HepG2 (cell line): ENCODE data around the gene TBC1D24. TPM values are rescaled to one million over a fixed set of nuclear protein-coding genes. Genes with fewer than 3 reads are reported as not detected.

Source experiments
- NR2F1 ChIP-seq, 2 experiments: fragments of 450-650 bp in 1 of 2; formaldehyde crosslinking in 1 of 2; IDR thresholded peaks; 2 replicates each; pipeline versions ENCODE4 v1.5.0 to v1.6.1; 2016 to 2020; ENCODE audit warnings: mild to moderate bottlenecking in 1 of 2, missing compliant biosample characterization in 1 of 2, missing genetic modification reagents in 1 of 2, moderate library complexity in 1 of 2
- SYNCRIP ChIP-seq: fragments of 200-400 bp; formaldehyde crosslinking; IDR thresholded peaks from 2 replicates; pipeline ENCODE4 v1.6.1; 2018; ENCODE audit warnings: mild to moderate bottlenecking, low read depth, low read length; ENCODE audit not compliant: insufficient read depth
- ZNF20 ChIP-seq: sonication (generic); formaldehyde crosslinking; IDR thresholded peaks from 2 replicates; pipeline ENCODE4 v1.4.0; 2020; ENCODE audit warnings: mild to moderate bottlenecking, moderate library complexity, missing genetic modification reagents
- ZNF354B ChIP-seq: sonication (generic); formaldehyde crosslinking; IDR thresholded peaks from 2 replicates; pipeline ENCODE4 v1.8.0; 2022; ENCODE audit warnings: mild to moderate bottlenecking, missing genetic modification reagents
- ZNF468 ChIP-seq: sonication (generic); formaldehyde crosslinking; IDR thresholded peaks from 2 replicates; pipeline ENCODE4 v1.8.0; 2022; ENCODE audit warnings: mild to moderate bottlenecking, moderate library complexity, missing genetic modification reagents
- ZNF543 ChIP-seq: sonication (generic); formaldehyde crosslinking; IDR thresholded peaks from 2 replicates; pipeline ENCODE4 v1.4.0; 2020; ENCODE audit warnings: mild to moderate bottlenecking, missing genetic modification reagents
- polyA plus RNA-seq, 8 experiments: library from polyadenylated mRNA; depleted of rRNA in 3 of 8; stranded (reverse) in 7 of 8; unstranded in 1 of 8; fragments of >200 nt; fragmentation: Illumina TruSeq in 4 of 8; extraction: Trizol in 4 of 8; gene quantifications; 2 replicates each; pipeline versions ENCODE4 v1.2.1 to v1.2.3, GENCODE V29; 2011 to 2016; ENCODE audit warnings: low read depth in 4 of 8, missing spikeins in 1 of 8, mixed read lengths in 1 of 8; ENCODE audit not compliant: insufficient read depth in 1 of 8
- total RNA-seq, 5 experiments: library from RNA; depleted of rRNA; stranded (reverse); fragments of >200 nt; fragmentation: Illumina TruSeq; extraction: Trizol; gene quantifications; 2 replicates each; pipeline ENCODE4 v1.2.3, GENCODE V29; 2016; ENCODE audit warnings: low read depth in 1 of 5
- TF ChIP-seq, protein P1 (sequence below): sonication (generic); formaldehyde crosslinking; IDR thresholded peaks from 2 replicates; pipeline ENCODE4 v1.5.0; 2020; ENCODE audit warnings: mild to moderate bottlenecking, missing genetic modification reagents, borderline replicate concordance
- TF ChIP-seq, protein P2 (sequence below): sonication (generic); formaldehyde crosslinking; IDR thresholded peaks from 2 replicates; pipeline ENCODE4 v1.5.1; 2020; ENCODE audit warnings: missing genetic modification reagents, mild to moderate bottlenecking, borderline replicate concordance
- TF ChIP-seq, protein P3 (sequence below): sonication (generic); formaldehyde crosslinking; IDR thresholded peaks from 2 replicates; pipeline ENCODE4 v1.4.0; 2020; ENCODE audit warnings: missing genetic modification reagents, mild to moderate bottlenecking, borderline replicate concordance
- TF ChIP-seq, protein P4 (sequence below): sonication (generic); formaldehyde crosslinking; IDR thresholded peaks from 2 replicates; pipeline ENCODE4 v1.5.0; 2020; ENCODE audit warnings: missing genetic modification reagents, mild to moderate bottlenecking, borderline replicate concordance
- TF ChIP-seq, protein P5 (sequence below): sonication (generic); formaldehyde crosslinking; IDR thresholded peaks from 2 replicates; pipeline ENCODE4 v1.4.0; 2020; ENCODE audit warnings: missing genetic modification reagents

TBC1D24 gene
- total and polyA plus RNA-seq, 2 of the 13 experiments (the other 11 are each of a cell fraction or from before 2014, with no cell fraction given): 7.7 to 13.7 TPM

DNA sequence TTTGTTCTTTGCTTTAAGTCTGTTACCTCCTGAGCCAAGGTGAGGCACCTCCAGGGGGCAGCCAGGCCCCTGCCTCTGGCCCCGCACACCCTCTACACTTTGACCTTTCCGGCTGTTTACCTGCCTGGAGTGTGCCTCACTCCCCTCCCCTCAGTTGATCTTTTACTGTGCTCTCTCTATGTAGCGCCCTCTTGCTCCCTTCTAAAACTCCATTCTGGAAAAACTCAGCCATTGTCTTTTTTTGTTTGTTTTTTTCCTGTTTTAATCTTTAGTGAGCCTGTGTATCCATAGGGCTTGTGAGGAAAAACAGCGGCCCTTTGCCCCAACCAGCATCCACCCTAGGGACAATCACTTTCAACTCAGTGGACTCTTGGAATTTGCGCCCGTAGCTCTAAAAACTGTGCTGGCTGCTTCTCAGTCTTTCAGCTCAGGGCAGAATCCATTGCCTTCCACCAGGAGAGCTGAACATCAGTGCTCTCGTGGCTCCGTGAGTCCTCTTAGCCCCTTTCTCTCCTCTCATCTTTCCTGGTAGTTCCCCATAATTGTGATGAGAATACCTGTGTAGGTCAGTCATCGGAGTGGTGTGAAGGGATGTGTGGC is 49.5 kb downstream of the TBC1D24 start (continued):
- TF ChIP-seq, protein P1, sequence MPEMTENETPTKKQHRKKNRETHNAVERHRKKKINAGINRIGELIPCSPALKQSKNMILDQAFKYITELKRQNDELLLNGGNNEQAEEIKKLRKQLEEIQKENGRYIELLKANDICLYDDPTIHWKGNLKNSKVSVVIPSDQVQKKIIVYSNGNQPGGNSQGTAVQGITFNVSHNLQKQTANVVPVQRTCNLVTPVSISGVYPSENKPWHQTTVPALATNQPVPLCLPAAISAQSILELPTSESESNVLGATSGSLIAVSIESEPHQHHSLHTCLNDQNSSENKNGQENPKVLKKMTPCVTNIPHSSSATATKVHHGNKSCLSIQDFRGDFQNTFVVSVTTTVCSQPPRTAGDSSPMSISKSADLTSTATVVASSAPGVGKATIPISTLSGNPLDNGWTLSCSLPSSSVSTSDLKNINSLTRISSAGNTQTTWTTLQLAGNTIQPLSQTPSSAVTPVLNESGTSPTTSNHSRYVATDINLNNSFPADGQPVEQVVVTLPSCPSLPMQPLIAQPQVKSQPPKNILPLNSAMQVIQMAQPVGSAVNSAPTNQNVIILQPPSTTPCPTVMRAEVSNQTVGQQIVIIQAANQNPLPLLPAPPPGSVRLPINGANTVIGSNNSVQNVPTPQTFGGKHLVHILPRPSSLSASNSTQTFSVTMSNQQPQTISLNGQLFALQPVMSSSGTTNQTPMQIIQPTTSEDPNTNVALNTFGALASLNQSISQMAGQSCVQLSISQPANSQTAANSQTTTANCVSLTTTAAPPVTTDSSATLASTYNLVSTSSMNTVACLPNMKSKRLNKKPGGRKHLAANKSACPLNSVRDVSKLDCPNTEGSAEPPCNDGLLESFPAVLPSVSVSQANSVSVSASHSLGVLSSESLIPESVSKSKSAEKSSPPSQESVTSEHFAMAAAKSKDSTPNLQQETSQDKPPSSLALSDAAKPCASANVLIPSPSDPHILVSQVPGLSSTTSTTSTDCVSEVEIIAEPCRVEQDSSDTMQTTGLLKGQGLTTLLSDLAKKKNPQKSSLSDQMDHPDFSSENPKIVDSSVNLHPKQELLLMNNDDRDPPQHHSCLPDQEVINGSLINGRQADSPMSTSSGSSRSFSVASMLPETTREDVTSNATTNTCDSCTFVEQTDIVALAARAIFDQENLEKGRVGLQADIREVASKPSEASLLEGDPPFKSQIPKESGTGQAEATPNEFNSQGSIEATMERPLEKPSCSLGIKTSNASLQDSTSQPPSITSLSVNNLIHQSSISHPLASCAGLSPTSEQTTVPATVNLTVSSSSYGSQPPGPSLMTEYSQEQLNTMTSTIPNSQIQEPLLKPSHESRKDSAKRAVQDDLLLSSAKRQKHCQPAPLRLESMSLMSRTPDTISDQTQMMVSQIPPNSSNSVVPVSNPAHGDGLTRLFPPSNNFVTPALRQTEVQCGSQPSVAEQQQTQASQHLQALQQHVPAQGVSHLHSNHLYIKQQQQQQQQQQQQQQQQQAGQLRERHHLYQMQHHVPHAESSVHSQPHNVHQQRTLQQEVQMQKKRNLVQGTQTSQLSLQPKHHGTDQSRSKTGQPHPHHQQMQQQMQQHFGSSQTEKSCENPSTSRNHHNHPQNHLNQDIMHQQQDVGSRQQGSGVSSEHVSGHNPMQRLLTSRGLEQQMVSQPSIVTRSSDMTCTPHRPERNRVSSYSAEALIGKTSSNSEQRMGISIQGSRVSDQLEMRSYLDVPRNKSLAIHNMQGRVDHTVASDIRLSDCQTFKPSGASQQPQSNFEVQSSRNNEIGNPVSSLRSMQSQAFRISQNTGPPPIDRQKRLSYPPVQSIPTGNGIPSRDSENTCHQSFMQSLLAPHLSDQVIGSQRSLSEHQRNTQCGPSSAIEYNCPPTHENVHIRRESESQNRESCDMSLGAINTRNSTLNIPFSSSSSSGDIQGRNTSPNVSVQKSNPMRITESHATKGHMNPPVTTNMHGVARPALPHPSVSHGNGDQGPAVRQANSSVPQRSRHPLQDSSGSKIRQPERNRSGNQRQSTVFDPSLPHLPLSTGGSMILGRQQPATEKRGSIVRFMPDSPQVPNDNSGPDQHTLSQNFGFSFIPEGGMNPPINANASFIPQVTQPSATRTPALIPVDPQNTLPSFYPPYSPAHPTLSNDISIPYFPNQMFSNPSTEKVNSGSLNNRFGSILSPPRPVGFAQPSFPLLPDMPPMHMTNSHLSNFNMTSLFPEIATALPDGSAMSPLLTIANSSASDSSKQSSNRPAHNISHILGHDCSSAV (CRISPR knock-in tag): 0 out of 2 replicates have a peak, but pooled peaks have one; percentile 31
- TF ChIP-seq ZNF543 (CRISPR knock-in tag): 0 out of 2 replicates have a peak, but pooled peaks have one; percentile 68
- TF ChIP-seq, protein P2, sequence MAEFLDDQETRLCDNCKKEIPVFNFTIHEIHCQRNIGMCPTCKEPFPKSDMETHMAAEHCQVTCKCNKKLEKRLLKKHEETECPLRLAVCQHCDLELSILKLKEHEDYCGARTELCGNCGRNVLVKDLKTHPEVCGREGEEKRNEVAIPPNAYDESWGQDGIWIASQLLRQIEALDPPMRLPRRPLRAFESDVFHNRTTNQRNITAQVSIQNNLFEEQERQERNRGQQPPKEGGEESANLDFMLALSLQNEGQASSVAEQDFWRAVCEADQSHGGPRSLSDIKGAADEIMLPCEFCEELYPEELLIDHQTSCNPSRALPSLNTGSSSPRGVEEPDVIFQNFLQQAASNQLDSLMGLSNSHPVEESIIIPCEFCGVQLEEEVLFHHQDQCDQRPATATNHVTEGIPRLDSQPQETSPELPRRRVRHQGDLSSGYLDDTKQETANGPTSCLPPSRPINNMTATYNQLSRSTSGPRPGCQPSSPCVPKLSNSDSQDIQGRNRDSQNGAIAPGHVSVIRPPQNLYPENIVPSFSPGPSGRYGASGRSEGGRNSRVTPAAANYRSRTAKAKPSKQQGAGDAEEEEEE (CRISPR knock-in tag): peak; percentile 59; the same call in 1 of the 2 replicates
- TF ChIP-seq, protein P3, sequence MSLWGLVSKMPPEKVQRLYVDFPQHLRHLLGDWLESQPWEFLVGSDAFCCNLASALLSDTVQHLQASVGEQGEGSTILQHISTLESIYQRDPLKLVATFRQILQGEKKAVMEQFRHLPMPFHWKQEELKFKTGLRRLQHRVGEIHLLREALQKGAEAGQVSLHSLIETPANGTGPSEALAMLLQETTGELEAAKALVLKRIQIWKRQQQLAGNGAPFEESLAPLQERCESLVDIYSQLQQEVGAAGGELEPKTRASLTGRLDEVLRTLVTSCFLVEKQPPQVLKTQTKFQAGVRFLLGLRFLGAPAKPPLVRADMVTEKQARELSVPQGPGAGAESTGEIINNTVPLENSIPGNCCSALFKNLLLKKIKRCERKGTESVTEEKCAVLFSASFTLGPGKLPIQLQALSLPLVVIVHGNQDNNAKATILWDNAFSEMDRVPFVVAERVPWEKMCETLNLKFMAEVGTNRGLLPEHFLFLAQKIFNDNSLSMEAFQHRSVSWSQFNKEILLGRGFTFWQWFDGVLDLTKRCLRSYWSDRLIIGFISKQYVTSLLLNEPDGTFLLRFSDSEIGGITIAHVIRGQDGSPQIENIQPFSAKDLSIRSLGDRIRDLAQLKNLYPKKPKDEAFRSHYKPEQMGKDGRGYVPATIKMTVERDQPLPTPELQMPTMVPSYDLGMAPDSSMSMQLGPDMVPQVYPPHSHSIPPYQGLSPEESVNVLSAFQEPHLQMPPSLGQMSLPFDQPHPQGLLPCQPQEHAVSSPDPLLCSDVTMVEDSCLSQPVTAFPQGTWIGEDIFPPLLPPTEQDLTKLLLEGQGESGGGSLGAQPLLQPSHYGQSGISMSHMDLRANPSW (CRISPR knock-in tag): peak; percentile 85
- TF ChIP-seq, protein P4, sequence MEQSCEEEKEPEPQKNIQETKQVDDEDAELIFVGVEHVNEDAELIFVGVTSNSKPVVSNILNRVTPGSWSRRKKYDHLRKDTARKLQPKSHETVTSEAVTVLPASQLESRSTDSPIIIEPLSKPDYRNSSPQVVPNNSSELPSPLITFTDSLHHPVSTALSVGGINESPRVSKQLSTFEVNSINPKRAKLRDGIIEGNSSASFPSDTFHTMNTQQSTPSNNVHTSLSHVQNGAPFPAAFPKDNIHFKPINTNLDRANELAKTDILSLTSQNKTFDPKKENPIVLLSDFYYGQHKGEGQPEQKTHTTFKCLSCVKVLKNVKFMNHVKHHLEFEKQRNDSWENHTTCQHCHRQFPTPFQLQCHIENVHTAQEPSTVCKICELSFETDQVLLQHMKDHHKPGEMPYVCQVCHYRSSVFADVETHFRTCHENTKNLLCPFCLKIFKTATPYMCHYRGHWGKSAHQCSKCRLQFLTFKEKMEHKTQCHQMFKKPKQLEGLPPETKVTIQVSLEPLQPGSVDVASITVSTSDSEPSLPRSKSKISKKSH: no peak
- TF ChIP-seq SYNCRIP: no peak
- TF ChIP-seq ZNF468: no peak
- no peak for TF ChIP-seq ZNF354B (CRISPR knock-in tag)
- TF ChIP-seq, protein P5, sequence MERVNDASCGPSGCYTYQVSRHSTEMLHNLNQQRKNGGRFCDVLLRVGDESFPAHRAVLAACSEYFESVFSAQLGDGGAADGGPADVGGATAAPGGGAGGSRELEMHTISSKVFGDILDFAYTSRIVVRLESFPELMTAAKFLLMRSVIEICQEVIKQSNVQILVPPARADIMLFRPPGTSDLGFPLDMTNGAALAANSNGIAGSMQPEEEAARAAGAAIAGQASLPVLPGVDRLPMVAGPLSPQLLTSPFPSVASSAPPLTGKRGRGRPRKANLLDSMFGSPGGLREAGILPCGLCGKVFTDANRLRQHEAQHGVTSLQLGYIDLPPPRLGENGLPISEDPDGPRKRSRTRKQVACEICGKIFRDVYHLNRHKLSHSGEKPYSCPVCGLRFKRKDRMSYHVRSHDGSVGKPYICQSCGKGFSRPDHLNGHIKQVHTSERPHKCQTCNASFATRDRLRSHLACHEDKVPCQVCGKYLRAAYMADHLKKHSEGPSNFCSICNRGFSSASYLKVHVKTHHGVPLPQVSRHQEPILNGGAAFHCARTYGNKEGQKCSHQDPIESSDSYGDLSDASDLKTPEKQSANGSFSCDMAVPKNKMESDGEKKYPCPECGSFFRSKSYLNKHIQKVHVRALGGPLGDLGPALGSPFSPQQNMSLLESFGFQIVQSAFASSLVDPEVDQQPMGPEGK (CRISPR knock-in tag): peak; percentile 92
- peak; percentile 90 to 91 for TF ChIP-seq NR2F1 (CRISPR knock-in tag; IDR thresholded peaks at IDR 0.05)
- no peak for TF ChIP-seq ZNF20 (CRISPR knock-in tag)
